ENCODE measurements around the gene SEPTIN5.

Gene SEPTIN5

GRCh38 chr22:19706661-19707151, 7.6 kb upstream of the SEPTIN5 start:
- no peak for DNase-seq

GRCh38 chr22:19707347-19708290, 6.7 kb upstream of the SEPTIN5 start:
- no peak for DNase-seq

GRCh38 chr22:19708321-19709011, 5.8 kb upstream of the SEPTIN5 start:
- DNase-seq: no peak

- no peak for DNase-seq
Observed at GRCh38 chr22:19709063-19709769, 5.1 kb upstream of the SEPTIN5 start.

- DNase-seq: no peak
Observed at GRCh38 chr22:19710020-19710768, 4.1 kb upstream of the SEPTIN5 start.

- DNase-seq: no peak
Observed at GRCh38 chr22:19710769-19711106, 3.6 kb upstream of the SEPTIN5 start.

- DNase-seq: no peak
Observed at GRCh38 chr22:19713245-19713644, 1.1 kb upstream of the SEPTIN5 start.

GRCh38 chr22:19713650-19714311, 522 bp upstream of the SEPTIN5 start:
- no peak for DNase-seq

- no peak for DNase-seq
Observed at GRCh38 chr22:19715188-19715930, 1.1 kb downstream of the SEPTIN5 start.

- DNase-seq: no peak
Observed at GRCh38 chr22:19716041-19716828, 1.9 kb downstream of the SEPTIN5 start.

- no peak for DNase-seq
Observed at GRCh38 chr22:19716829-19717105, 2.5 kb downstream of the SEPTIN5 start.

GRCh38 chr22:19717181-19717580, 2.9 kb downstream of the SEPTIN5 start:
- DNase-seq: no peak

- peak in 1 of 2 experiments; percentile 33 for DNase-seq
Observed at GRCh38 chr22:19717691-19718455, 3.6 kb downstream of the SEPTIN5 start.

GRCh38 chr22:19718456-19719049, 4.2 kb downstream of the SEPTIN5 start:
- DNase-seq: no peak

GRCh38 chr22:19719050-19719482, 4.8 kb downstream of the SEPTIN5 start:
- DNase-seq: no peak

- no peak for DNase-seq
Observed at GRCh38 chr22:19719488-19720021, 5.3 kb downstream of the SEPTIN5 start.

- DNase-seq: no peak
Observed at GRCh38 chr22:19720150-19720827, 6.0 kb downstream of the SEPTIN5 start.

- no peak for DNase-seq
Observed at GRCh38 chr22:19720999-19721329, 6.7 kb downstream of the SEPTIN5 start.

Measured in SW 1271 (cell line).